ENCODE results near the gene CHRM5.

Gene CHRM5, protein sequence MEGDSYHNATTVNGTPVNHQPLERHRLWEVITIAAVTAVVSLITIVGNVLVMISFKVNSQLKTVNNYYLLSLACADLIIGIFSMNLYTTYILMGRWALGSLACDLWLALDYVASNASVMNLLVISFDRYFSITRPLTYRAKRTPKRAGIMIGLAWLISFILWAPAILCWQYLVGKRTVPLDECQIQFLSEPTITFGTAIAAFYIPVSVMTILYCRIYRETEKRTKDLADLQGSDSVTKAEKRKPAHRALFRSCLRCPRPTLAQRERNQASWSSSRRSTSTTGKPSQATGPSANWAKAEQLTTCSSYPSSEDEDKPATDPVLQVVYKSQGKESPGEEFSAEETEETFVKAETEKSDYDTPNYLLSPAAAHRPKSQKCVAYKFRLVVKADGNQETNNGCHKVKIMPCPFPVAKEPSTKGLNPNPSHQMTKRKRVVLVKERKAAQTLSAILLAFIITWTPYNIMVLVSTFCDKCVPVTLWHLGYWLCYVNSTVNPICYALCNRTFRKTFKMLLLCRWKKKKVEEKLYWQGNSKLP

DNA sequence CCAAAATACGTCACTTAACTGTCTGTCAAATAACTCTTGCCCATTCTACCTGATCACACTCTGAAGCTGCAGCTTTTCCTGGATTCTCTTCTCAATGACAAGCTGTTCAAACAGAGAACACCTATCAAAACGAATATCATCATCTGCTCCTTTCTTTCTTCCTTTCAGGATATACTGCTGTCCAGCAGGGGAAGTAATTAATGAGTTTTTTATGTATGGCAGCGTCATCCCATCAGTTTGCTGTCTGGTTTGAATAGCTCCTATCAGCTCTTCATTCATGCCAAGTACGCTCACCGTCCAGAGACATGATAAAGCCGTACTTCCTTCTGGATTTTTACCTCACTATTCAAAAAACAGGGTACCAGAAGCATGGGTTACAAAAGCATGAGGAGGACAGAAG lies at the start of gene CHRM5:
Gene CHRM5 (plus strand): TSS at position 274 of the 400 bp plus-strand sequence. CDS start 94,221 bp downstream, outside the sequence.
- H3K27ac ChIP-seq (ENCODE audit: low read depth, low read length), result no peak within 1 kb of the TSS
- no peaks in the 10 kb centered on the region for H3K4me1 ChIP-seq (ENCODE audit: control insufficient read depth, insufficient read depth, low read length)
- H3K9ac ChIP-seq (ENCODE audit: low read length), result no peak within 1 kb of the TSS
- no peaks in the 10 kb centered on the region for H3K27me3 ChIP-seq (ENCODE audit: control insufficient read depth, insufficient read depth, low read length)
- no peaks in the 10 kb centered on the region for H3K36me3 ChIP-seq (ENCODE audit: control insufficient read depth, insufficient read depth, low read length)
- no peaks in the 10 kb centered on the region for H3K9me3 ChIP-seq (ENCODE audit: control insufficient read depth, insufficient read depth, low read depth, low read length)
- no peak within 1 kb of the TSS for H3K4me3 ChIP-seq (ENCODE audit: low read depth, low read length)

DNA sequence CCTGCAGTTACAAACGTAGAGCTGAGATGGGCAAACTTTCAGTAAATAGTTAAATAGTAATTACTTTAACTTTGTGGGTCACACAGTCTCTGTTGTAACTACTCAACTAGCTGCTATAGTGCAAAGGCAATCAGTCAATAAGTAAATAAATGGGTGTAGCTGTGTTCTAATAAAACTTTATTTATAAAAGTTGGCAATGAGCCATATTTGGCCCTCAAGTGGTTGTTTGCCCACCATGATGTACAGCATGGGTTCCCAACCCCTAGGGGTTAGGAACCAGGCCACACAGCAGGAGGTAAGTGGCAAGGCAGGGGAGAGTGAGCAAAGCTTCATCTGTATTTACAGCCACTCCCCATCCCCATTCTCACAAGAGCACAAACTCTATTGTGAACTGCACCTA lies 44.9 kb upstream of the CHRM5 start:
- no peak overlapping the region for H3K27ac ChIP-seq (ENCODE audit: low read depth, low read length)
- H3K4me1 ChIP-seq (ENCODE audit: control insufficient read depth, insufficient read depth, low read length), result no peaks in the 10 kb centered on the region
- no peaks in the 10 kb centered on the region for H3K27me3 ChIP-seq (ENCODE audit: control insufficient read depth, insufficient read depth, low read length)
- H3K9me3 ChIP-seq (ENCODE audit: control insufficient read depth, insufficient read depth, low read depth, low read length), result peaks cover 3% of the 10 kb centered on the region
- H3K36me3 ChIP-seq (ENCODE audit: control insufficient read depth, insufficient read depth, low read length), result no peaks in the 10 kb centered on the region
- no peak overlapping the region for H3K9ac ChIP-seq (ENCODE audit: low read length)
- no peak overlapping the region for H3K4me3 ChIP-seq (ENCODE audit: low read depth, low read length)

DNA sequence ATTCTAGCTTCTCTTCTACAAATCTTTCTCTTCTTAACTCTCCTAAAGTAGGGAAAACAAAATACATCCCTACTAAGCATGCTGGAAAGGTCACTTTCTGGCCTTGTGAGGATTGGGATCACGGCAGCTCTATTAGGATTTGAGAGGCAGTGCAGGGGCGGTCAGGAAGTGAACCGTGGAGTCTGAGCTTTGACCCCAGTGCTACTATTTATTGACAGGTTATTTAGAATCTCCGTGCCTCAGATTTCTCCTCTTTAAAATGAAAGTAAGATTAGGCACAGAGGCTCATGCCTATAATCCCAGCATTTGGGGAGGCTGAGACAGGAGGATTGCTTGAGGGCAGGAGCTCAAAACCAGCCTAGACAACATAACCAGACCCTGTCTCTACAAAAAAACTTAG lies 42.0 kb upstream of the CHRM5 start:
- H3K4me1 ChIP-seq (ENCODE audit: control insufficient read depth, insufficient read depth, low read length), result no peaks in the 10 kb centered on the region
- H3K4me3 ChIP-seq (ENCODE audit: low read depth, low read length), result no peak overlapping the region
- H3K9ac ChIP-seq (ENCODE audit: low read length), result no peak overlapping the region
- H3K27ac ChIP-seq (ENCODE audit: low read depth, low read length), result no peak overlapping the region
- no peaks in the 10 kb centered on the region for H3K27me3 ChIP-seq (ENCODE audit: control insufficient read depth, insufficient read depth, low read length)
- H3K9me3 ChIP-seq (ENCODE audit: control insufficient read depth, insufficient read depth, low read depth, low read length), result peaks cover 3% of the 10 kb centered on the region
- H3K36me3 ChIP-seq (ENCODE audit: control insufficient read depth, insufficient read depth, low read length), result no peaks in the 10 kb centered on the region

DNA sequence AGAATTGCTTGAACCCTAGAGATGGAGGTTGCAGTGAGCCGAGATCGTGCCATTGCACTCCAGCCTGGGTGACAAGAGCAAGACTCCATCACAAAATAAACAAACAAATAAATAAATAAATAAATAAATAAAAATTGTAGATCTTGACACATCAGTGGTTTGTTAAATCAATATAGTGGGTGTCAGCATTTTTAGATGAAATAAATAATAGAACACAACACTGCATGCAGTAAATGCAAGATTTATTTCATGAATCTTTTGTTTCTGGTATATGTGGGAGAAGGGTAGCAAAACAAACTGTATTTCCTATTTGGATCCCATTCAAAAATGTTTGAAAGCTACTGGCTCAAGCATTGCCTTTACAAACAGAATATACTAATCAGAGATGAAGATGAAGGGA lies 35.6 kb upstream of the CHRM5 start:
- no peak overlapping the region for H3K27ac ChIP-seq (ENCODE audit: low read depth, low read length)
- no peak overlapping the region for H3K9ac ChIP-seq (ENCODE audit: low read length)
- H3K4me3 ChIP-seq (ENCODE audit: low read depth, low read length), result no peak overlapping the region
- no peaks in the 10 kb centered on the region for H3K9me3 ChIP-seq (ENCODE audit: control insufficient read depth, insufficient read depth, low read depth, low read length)
- no peaks in the 10 kb centered on the region for H3K36me3 ChIP-seq (ENCODE audit: control insufficient read depth, insufficient read depth, low read length)
- no peaks in the 10 kb centered on the region for H3K4me1 ChIP-seq (ENCODE audit: control insufficient read depth, insufficient read depth, low read length)
- no peaks in the 10 kb centered on the region for H3K27me3 ChIP-seq (ENCODE audit: control insufficient read depth, insufficient read depth, low read length)

DNA sequence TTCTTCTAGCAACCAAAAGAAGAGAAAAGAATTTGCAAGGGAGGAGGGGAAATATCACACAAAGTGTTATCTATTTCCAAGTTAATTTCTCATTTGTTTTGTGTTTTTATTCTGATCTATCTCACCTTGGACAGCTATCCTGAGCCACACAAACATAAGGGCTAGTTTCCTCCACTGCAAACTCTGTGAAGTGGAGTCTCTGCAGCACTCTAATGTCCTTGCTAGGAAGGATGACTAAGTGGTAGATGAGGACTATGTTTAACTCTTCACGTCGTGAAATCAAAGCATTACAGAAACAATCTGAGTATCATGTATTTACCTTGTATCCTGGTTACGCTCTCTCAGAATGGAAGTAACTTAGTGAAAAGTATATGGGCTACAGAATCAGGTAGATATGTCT lies 33.9 kb upstream of the CHRM5 start:
- no peak overlapping the region for H3K27ac ChIP-seq (ENCODE audit: low read depth, low read length)
- no peaks in the 10 kb centered on the region for H3K4me1 ChIP-seq (ENCODE audit: control insufficient read depth, insufficient read depth, low read length)
- H3K36me3 ChIP-seq (ENCODE audit: control insufficient read depth, insufficient read depth, low read length), result no peaks in the 10 kb centered on the region
- no peaks in the 10 kb centered on the region for H3K27me3 ChIP-seq (ENCODE audit: control insufficient read depth, insufficient read depth, low read length)
- no peak overlapping the region for H3K4me3 ChIP-seq (ENCODE audit: low read depth, low read length)
- H3K9ac ChIP-seq (ENCODE audit: low read length), result no peak overlapping the region
- H3K9me3 ChIP-seq (ENCODE audit: control insufficient read depth, insufficient read depth, low read depth, low read length), result no peaks in the 10 kb centered on the region

DNA sequence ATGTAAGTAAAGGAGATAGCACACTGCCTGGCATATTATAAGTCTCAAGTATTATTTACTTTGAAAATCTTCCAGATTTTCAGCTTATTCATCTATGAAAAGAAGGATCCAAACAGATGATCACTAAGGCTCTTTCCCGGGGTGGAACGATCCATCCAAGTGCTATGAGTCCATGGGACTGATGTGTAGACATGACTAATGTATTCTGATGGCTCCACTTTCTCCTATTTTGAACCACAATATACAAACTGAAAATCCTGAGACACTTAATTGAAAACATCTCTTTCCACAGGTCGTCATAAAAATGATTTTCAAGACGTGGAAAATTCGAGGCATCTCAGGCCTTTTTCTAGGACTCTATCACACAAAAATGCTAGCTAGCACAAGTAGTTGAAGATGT lies 33.4 kb upstream of the CHRM5 start:
- Histone ChIP-seq H3K36me3 (ENCODE audit: control insufficient read depth, insufficient read depth, low read length) (no peaks in the 10 kb centered on the region), H3K4me3 (ENCODE audit: low read depth, low read length) (no peak overlapping the region), H3K27ac (ENCODE audit: low read depth, low read length) (no peak overlapping the region), H3K9me3 (ENCODE audit: control insufficient read depth, insufficient read depth, low read depth, low read length) (no peaks in the 10 kb centered on the region), H3K4me1 (ENCODE audit: control insufficient read depth, insufficient read depth, low read length) (no peaks in the 10 kb centered on the region), H3K27me3 (ENCODE audit: control insufficient read depth, insufficient read depth, low read length) (no peaks in the 10 kb centered on the region), H3K9ac (ENCODE audit: low read length) (no peak overlapping the region)

DNA sequence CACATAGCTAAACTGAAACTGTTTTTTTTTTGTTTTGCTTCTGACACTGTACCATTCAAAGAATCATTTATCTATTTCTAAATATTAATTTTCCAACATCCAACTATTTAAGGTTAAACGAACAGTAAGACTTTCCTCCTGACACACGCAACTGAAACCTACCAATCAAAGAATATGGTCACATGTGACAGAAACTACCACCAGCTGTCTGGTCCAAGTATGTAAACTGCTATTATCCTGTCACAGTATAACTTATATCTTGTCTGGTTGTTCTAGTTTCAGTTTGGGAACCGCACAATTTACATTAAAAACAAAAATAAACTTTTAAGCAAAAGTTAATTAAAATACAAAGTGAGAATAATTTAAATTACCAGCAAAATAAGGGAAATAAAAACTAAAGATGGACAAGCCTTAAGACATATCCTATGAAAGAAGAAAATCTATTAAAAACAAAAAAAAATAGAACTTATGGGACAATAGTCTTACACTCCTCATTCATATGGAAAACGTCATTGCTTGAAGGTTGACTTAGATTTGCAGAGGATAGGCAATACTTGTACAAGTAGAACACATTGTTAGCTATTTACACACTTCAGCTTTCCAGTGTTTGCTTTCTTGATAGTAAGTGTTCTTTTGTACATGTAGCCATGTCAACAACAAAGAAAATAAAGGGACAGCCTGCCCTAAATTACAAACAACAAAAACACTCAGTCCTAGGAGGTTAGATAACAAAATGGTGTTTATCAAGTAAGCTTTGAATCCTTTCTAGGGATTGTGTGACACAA lies 26.8 kb upstream of the CHRM5 start:
- H3K27ac ChIP-seq (ENCODE audit: low read depth, low read length), result no peak overlapping the region
- no peak overlapping the region for H3K9ac ChIP-seq (ENCODE audit: low read length)
- no peaks in the 10 kb centered on the region for H3K9me3 ChIP-seq (ENCODE audit: control insufficient read depth, insufficient read depth, low read depth, low read length)
- no peaks in the 10 kb centered on the region for H3K27me3 ChIP-seq (ENCODE audit: control insufficient read depth, insufficient read depth, low read length)
- no peak overlapping the region for H3K4me3 ChIP-seq (ENCODE audit: low read depth, low read length)
- H3K36me3 ChIP-seq (ENCODE audit: control insufficient read depth, insufficient read depth, low read length), result no peaks in the 10 kb centered on the region
- no peaks in the 10 kb centered on the region for H3K4me1 ChIP-seq (ENCODE audit: control insufficient read depth, insufficient read depth, low read length)

DNA sequence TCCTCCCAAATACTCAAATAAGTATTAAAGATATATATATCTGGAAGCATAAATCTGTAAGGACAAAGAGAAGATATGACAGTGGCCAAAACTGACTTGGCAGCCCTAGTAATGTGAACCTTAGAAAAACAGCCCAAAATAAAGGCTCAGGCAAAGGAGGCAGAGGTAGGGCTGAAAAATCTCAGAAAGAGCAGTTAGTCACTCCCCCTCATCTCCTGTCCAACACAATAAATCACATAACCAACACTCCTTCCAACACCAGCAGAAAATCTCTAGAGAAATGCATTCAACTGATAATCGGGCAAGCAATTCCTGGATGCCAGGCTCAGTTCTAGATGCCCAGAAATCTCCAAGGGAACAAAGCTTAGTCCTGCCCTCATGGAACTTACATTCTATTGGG lies 22.1 kb upstream of the CHRM5 start:
- no peaks in the 10 kb centered on the region for H3K27me3 ChIP-seq (ENCODE audit: control insufficient read depth, insufficient read depth, low read length)
- no peak overlapping the region for H3K4me3 ChIP-seq (ENCODE audit: low read depth, low read length)

DNA sequence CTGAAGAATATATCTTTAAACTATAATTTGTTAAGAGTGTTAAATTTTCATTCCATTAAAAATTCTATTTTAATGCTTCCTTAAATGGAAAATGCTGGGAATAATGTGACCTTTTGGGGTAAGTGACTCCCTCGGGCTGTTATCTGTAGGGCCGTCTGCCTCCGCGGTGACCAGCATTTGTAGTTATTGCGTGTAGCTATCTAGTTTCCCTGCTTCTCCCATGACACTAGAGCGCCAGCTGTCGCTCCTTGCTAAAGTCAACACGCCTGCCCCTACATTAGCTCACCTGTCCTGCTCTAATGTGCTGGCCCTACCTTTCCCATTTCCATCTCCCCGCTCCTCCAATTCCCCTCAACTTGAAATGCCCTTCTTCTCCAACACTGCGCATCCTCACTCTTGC lies 12.4 kb upstream of the CHRM5 start:
- no peak overlapping the region for H3K4me3 ChIP-seq (ENCODE audit: low read depth, low read length)

More for the DNA sequence above, 22.1 kb upstream of the CHRM5 start:
- H3K27ac ChIP-seq (ENCODE audit: low read depth, low read length), result no peak overlapping the region
- no peak overlapping the region for H3K9ac ChIP-seq (ENCODE audit: low read length)
- H3K36me3 ChIP-seq (ENCODE audit: control insufficient read depth, insufficient read depth, low read length), result no peaks in the 10 kb centered on the region
- H3K4me1 ChIP-seq (ENCODE audit: control insufficient read depth, insufficient read depth, low read length), result 0 out of 2 replicates have a peak, but pooled peaks cover 3% of the 10 kb centered on the region
- no peaks in the 10 kb centered on the region for H3K9me3 ChIP-seq (ENCODE audit: control insufficient read depth, insufficient read depth, low read depth, low read length)

DNA sequence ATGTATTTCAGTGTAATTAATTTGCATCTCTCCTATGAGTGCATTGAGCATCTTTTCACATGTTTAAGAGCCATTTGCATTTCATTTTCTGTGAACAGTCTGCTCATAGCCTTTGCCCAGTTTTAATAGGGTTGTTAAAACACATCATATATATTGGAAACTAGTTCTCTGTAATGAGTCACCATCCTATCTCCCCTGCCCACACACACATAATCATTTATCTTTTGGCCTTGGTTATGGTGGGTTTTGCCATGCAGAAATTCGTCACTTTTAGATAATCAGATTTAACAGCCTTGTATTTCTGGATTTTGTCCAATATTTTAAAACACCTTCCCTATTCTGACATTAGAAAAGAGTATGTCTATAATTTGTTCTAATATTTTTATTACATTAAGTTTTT lies 11.9 kb upstream of the CHRM5 start:
- Histone ChIP-seq H3K27ac (ENCODE audit: low read depth, low read length) (no peak overlapping the region), H3K9ac (ENCODE audit: low read length) (no peak overlapping the region), H3K4me1 (ENCODE audit: control insufficient read depth, insufficient read depth, low read length) (no peaks in the 10 kb centered on the region), H3K27me3 (ENCODE audit: control insufficient read depth, insufficient read depth, low read length) (no peaks in the 10 kb centered on the region), H3K36me3 (ENCODE audit: control insufficient read depth, insufficient read depth, low read length) (no peaks in the 10 kb centered on the region), H3K4me3 (ENCODE audit: low read depth, low read length) (no peak overlapping the region), H3K9me3 (ENCODE audit: control insufficient read depth, insufficient read depth, low read depth, low read length) (no peaks in the 10 kb centered on the region)

More for the DNA sequence above, 12.4 kb upstream of the CHRM5 start:
- Histone ChIP-seq H3K9ac (ENCODE audit: low read length) (no peak overlapping the region), H3K27ac (ENCODE audit: low read depth, low read length) (no peak overlapping the region), H3K9me3 (ENCODE audit: control insufficient read depth, insufficient read depth, low read depth, low read length) (no peaks in the 10 kb centered on the region), H3K27me3 (ENCODE audit: control insufficient read depth, insufficient read depth, low read length) (no peaks in the 10 kb centered on the region), H3K36me3 (ENCODE audit: control insufficient read depth, insufficient read depth, low read length) (no peaks in the 10 kb centered on the region), H3K4me1 (ENCODE audit: control insufficient read depth, insufficient read depth, low read length) (no peaks in the 10 kb centered on the region)

Measured in HUES6 (cell line).